PC-9 (cell line): Measurements from ENCODE around the gene DDX3X. TPM values are rescaled to one million over a fixed set of nuclear protein-coding genes. Genes with fewer than 3 reads are reported as not detected.

ENCODE experiments used
- BruUV-seq: library from RNA; stranded (reverse); fragments of 400-500 nt; replicated peaks from 2 replicates; lab custom pipeline; 2021; lab: Mats Ljungman, UMichigan
- CTCF ChIA-PET: fragments of 300-600 bp; sonication (Branson Sonifier 250); formaldehyde crosslinking; loops from one replicate; lab custom pipeline; 2022; ENCODE audit warnings: antibody characterized with exemption; lab: Charles Lee
- POLR2A ChIA-PET: fragments of 300-600 bp; sonication (Branson Sonifier 250); formaldehyde crosslinking; loops from one replicate; lab custom pipeline; 2022; ENCODE audit warnings: antibody characterized with exemption; ENCODE audit not compliant: unreplicated experiment; lab: Charles Lee
- DNase-seq, 2 experiments: peaks; one replicate each; pipeline versions ENCODE4 v3.0.0 to v3.0.0-alpha.2; 2015 to 2022; ENCODE audit warnings: mixed read lengths in 1 of 2
- H2AFZ ChIP-seq: fragments of 200-600 bp; sonication (generic); 2 replicates; pipeline ENCODE4 v1.8.1; 2017; ENCODE audit warnings: antibody characterized with exemption
- H3F3A ChIP-seq: fragments of 200-600 bp; sonication (generic); 2 replicates; pipeline ENCODE4 v1.8.1; 2017; ENCODE audit warnings: antibody characterized with exemption, mild to moderate bottlenecking, low read depth; ENCODE audit not compliant: insufficient read depth
- H3K27ac ChIP-seq: fragments of 200-600 bp; sonication (generic); 2 replicates; pipeline ENCODE4 v1.6.1; 2016; ENCODE audit warnings: mixed run types
- H3K27me3 ChIP-seq: fragments of 200-600 bp; sonication (generic); 2 replicates; pipeline ENCODE4 v1.6.1; 2016; ENCODE audit warnings: low read depth, mixed run types; ENCODE audit not compliant: insufficient read depth
- H3K36me3 ChIP-seq: fragments of 200-600 bp; sonication (generic); 2 replicates; pipeline ENCODE4 v1.6.1; 2016; ENCODE audit warnings: low read depth, mixed run types
- H3K4me1 ChIP-seq: fragments of 200-600 bp; sonication (generic); replicated peaks from 2 replicates; pipeline ENCODE4 v1.6.1; 2016; ENCODE audit warnings: mixed run types; ENCODE audit not compliant: insufficient read depth
- H3K4me2 ChIP-seq: fragments of 200-600 bp; sonication (generic); 2 replicates; pipeline ENCODE4 v1.6.1; 2017; ENCODE audit warnings: mixed run types
- H3K4me3 ChIP-seq: fragments of 200-600 bp; sonication (generic); 2 replicates; pipeline ENCODE4 v1.6.1; 2016; ENCODE audit warnings: mixed run types
- H3K79me2 ChIP-seq: fragments of 200-600 bp; sonication (generic); 2 replicates; pipeline ENCODE4 v1.6.1; 2017; ENCODE audit warnings: low read depth, mixed run types
- H3K9me2 ChIP-seq: fragments of 200-600 bp; sonication (generic); 2 replicates; pipeline ENCODE4 v1.8.1; 2017; ENCODE audit warnings: mild to moderate bottlenecking; ENCODE audit not compliant: insufficient read depth
- H3K9me3 ChIP-seq: fragments of 200-600 bp; sonication (generic); 2 replicates; pipeline ENCODE4 v1.8.1; 2016; ENCODE audit warnings: low read depth; ENCODE audit not compliant: insufficient read depth
- H4K20me1 ChIP-seq: fragments of 200-600 bp; sonication (generic); 2 replicates; pipeline ENCODE4 v1.8.1; 2017; ENCODE audit not compliant: insufficient read depth
- CTCF ChIP-seq: fragments of 200-600 bp; sonication (generic); conservative IDR thresholded peaks from 2 replicates; pipeline ENCODE4 v1.6.1; 2017; ENCODE audit warnings: mixed run types, antibody characterized with exemption, mild to moderate bottlenecking, moderate library complexity
- EZH2 ChIP-seq: fragments of 200-600 bp; sonication (generic); IDR thresholded peaks from 2 replicates; pipeline ENCODE4 v1.8.0; 2017; ENCODE audit warnings: antibody characterized with exemption, low read depth
- intact Hi-C: fragments of 100-400 bp; cut with micrococcal nuclease; formaldehyde crosslinking; loops from one replicate; pipeline ENCODE4 v1.10.0; 2022; ENCODE audit not compliant: unreplicated experiment
- total RNA-seq: library from RNA; stranded (reverse); gene quantifications from 2 replicates; pipeline ENCODE4 v1.2.3, GENCODE V29; 2021

DDX3X gene
- total RNA-seq, 1 experiment from 2014 or later = 158 TPM

- DNase-seq = no peak
- Histone ChIP-seq H3K4me3 (no peak overlapping the region), H3K4me2 (no peak overlapping the region), H3K79me2 (peaks cover under 1% of the 10 kb centered on the region; the same call in 1 of the 2 replicates), H3K27ac (no peak overlapping the region), H3K4me1 (no peaks in the 10 kb centered on the region), H3F3A (peaks cover 5% of the 10 kb centered on the region; the same call in 1 of the 2 replicates), H4K20me1 (no peaks in the 10 kb centered on the region), H3K9me2 (no peaks in the 10 kb centered on the region), H3K9me3 (no peaks in the 10 kb centered on the region), H3K27me3 (no peaks in the 10 kb centered on the region), H2AFZ (no peak overlapping the region), H3K36me3 (no peaks in the 10 kb centered on the region)
- BruUV-seq = no TSS peak
- POLR2A ChIA-PET = no interaction called here
- no peak for TF ChIP-seq EZH2
- no peak for TF ChIP-seq CTCF
- intact Hi-C loops = no loop called here
- CTCF ChIA-PET = no interaction called here
These were observed 4.9 kb upstream of the DDX3X start for GRCh38 chrX:41329101-41329500.

- TF ChIP-seq EZH2 = no peak
- TF ChIP-seq CTCF = no peak
- DNase-seq = no peak
- H3K4me1 ChIP-seq = no peaks in the 10 kb centered on the region
- H3K4me2 ChIP-seq = peak overlapping the region; percentile 73
- ChIA-PET POLR2A (no interaction called here), CTCF (no interaction called here)
- H3K4me3 ChIP-seq = peak overlapping the region; percentile 54; the same call in 1 of the 2 replicates
- peaks cover 28% of the 10 kb centered on the region for H3K79me2 ChIP-seq
- H4K20me1 ChIP-seq = peaks cover 19% of the 10 kb centered on the region
- H3K9me2 ChIP-seq = no peaks in the 10 kb centered on the region
- no peaks in the 10 kb centered on the region for H3K36me3 ChIP-seq
- peak overlapping the region; percentile 99 for H3K27ac ChIP-seq
- no peaks in the 10 kb centered on the region for H3K9me3 ChIP-seq
- peaks cover 5% of the 10 kb centered on the region; the same call in 1 of the 2 replicates for H3F3A ChIP-seq
- BruUV-seq = no TSS peak
- H3K27me3 ChIP-seq = no peaks in the 10 kb centered on the region
- intact Hi-C loops = loop anchor here (2.0 to 5.0 kb wide), 3 partner anchors 31 to 55 kb away; no protein-coding TSS in a partner anchor
- H2AFZ ChIP-seq = no peak overlapping the region; the same call in 1 of the 2 replicates
These were observed 2.0 kb upstream of the DDX3X start for GRCh38 chrX:41332005-41332404.

- ChIA-PET POLR2A (no interaction called here), CTCF (no interaction called here)
- no peaks in the 10 kb centered on the region for H3K36me3 ChIP-seq
- peak in 1 of 2 experiments; percentile 9 for DNase-seq
- H3K4me1 ChIP-seq = no peaks in the 10 kb centered on the region
- TF ChIP-seq CTCF (no peak), EZH2 (no peak)
- intact Hi-C loops = loop anchor here (1.0 to 5.0 kb wide), 4 partner anchors 32 to 110 kb away; no protein-coding TSS in a partner anchor
- peaks cover 24% of the 10 kb centered on the region for H4K20me1 ChIP-seq
- no peaks in the 10 kb centered on the region for H3K9me3 ChIP-seq
- peak overlapping the region; percentile 99 for H3K27ac ChIP-seq
- no peaks in the 10 kb centered on the region for H3K27me3 ChIP-seq
- no peak overlapping the region for H2AFZ ChIP-seq
- peak overlapping the region; percentile 73 for H3K4me2 ChIP-seq
- peak overlapping the region; percentile 54; the same call in 1 of the 2 replicates for H3K4me3 ChIP-seq
- no peaks in the 10 kb centered on the region for H3K9me2 ChIP-seq
- TSS peak; percentile 89 for BruUV-seq
- peaks cover 33% of the 10 kb centered on the region for H3K79me2 ChIP-seq
- H3F3A ChIP-seq = peaks cover 5% of the 10 kb centered on the region; the same call in 1 of the 2 replicates
These were observed 1.5 kb upstream of the DDX3X start for GRCh38 chrX:41332408-41333002.
